ENCODE data around the gene FBXL5.

FBXL5 gene

DNA sequence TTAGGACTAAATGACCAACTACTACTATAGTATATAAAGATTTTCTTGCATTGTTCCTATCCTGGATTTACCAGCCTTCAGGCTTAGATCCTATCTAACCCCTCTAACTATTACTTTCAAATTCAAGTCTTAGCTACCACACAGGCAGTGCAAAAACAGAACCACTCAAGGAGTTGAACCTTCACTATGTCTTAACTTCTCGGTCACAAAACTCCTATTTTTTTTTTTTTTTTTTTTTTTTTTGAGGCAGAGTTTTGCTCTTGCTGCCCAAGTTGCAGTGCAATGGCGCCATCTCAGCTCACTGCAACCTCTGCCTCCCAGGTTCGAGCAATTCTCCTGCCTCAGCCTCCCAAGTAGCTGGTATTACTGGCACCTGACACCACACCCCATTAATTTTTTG, 20.2 kb upstream of the FBXL5 start:
- FAIRE-seq = no peak

DNA sequence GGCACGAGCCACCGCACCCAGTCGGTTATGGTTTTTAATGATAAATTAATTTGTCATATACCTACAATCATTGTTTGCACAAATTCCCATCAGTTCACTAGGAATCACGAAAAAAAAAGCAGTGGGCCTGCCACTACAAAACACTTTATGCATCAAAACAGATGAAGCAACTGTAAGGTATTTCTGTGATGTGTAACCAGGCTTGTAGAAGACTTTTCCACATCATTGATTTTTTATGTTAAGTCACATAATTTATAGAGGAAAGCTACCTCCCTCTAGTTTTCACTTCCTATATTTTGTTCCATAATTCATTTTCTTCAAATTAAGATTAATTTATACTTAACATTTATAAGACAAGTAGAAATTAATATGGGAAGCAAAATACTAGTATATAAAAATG, 19.8 kb upstream of the FBXL5 start:
- FAIRE-seq = no peak

- no peak for FAIRE-seq
These were observed 18.9 kb upstream of the FBXL5 start for GRCh38 chr4:15674046-15674445.

GRCh38 chr4:15673337-15673736, 18.2 kb upstream of the FBXL5 start:
- no peak for FAIRE-seq

- no peak for FAIRE-seq
These were observed 16.9 kb upstream of the FBXL5 start for GRCh38 chr4:15672101-15672500.

DNA sequence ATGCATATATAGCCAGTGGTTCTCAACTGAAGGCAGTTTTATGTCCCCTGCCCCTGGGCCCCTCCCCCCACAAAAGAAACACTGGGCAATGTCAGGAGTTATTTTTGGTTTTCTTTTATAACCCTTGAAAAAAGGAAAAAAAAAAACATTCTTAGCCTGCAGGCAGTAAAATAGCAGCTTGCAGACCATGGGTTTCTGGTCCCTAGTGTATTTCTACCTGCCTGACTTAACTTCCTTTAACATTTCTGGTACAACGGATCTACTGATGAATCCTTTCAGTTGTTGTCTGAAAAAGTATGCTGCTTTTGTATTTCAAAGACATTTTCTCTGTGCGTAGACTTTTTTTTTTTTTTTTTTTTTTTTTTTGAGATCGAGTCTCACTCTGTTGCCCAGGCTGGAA, 15.4 kb upstream of the FBXL5 start:
- no peak for FAIRE-seq

GRCh38 chr4:15668566-15669435, 13.6 kb upstream of the FBXL5 start:
- peak; percentile 25 for FAIRE-seq

GRCh38 chr4:15667006-15667405, 11.8 kb upstream of the FBXL5 start:
- no peak for FAIRE-seq

DNA sequence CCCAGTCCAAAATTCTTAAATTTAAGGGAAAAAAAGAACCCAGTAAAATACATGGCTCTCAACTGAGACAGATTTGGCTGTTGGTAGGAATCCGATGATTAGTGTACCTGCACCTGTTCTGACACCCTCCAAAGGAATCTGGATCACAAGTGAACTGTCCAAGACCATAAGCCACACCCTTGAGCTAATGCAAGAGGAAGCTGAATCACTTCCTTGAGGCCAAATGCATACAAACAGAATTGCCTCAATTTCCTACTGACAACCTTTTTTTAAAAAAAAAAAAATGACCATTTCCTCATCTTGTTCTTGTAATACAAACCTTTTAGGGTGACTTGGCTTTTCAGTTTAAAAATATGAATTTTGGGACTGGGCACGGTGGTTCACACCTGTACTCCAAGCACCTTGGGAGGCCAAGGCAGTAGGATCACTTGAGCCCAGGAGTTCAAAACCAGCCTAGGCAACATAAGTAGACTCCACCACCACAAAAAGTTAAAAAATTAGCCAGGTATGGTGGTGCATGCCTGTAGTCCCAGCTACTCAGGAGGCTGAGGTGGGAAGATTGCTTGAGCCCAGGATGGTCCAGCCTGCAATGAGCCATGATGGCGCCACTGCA, 10.7 kb upstream of the FBXL5 start:
- FAIRE-seq = no peak

DNA sequence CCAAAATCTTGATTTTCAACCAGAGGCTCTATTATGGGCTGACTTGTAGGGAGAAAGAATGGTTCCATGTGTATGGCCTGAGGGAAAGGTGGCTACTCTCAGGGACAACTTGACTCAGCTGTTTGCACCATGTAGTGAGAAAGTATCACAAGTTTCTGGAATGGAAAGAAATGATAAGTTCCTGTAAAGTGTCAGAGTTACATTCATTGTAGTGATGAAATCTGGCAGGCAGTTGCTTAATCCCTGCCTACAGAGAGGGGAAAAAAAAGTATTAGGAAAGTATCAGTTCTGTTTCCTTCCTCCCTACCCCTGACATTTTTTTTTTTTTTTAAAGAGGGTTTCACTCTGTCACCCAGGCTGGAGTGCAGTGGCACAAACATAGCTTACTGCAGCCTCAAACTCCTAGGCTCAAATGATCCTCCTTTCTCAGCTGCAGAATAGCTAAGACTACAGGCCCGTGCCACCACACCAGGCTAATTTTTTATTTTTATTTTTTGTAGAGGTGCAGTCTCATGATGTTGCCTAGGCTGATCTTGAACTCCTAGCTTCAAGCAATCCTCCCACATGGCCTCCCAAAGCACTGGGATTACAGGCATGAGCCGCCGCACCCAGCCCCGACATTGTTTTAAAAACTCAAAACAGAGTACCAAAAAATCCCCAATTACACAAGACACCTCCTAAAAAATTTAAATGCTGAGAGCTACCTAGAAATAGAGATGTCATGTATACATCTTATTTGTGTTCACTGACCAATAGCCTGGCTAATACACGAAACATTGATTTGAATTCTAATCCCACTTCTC, 4.8 kb upstream of the FBXL5 start:
- FAIRE-seq = no peak

GRCh38 chr4:15658781-15659180, 3.6 kb upstream of the FBXL5 start:
- no peak for FAIRE-seq

- FAIRE-seq = no peak
These were observed 3.1 kb upstream of the FBXL5 start for GRCh38 chr4:15658136-15658770.

DNA sequence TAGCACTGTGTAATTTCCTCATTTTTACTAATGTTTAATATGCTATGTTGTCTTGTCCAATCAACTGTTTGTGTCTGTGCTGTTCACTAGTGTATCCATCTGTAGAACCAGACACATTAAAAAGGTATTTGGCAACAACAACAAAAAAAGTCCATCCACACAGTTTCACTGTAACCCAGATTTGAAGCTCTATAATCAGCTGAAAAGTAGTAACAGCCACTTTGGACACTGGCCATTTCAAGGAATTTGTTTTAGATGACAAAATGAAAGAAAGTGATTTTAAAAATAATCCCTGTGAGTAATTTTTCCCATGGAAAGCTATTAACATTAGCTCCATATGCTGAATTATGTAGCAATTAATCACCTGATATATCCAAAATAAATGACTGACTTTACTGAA, 2.2 kb upstream of the FBXL5 start:
- no peak for FAIRE-seq

- FAIRE-seq = no peak
These were observed 897 bp upstream of the FBXL5 start for GRCh38 chr4:15656038-15656470.

DNA sequence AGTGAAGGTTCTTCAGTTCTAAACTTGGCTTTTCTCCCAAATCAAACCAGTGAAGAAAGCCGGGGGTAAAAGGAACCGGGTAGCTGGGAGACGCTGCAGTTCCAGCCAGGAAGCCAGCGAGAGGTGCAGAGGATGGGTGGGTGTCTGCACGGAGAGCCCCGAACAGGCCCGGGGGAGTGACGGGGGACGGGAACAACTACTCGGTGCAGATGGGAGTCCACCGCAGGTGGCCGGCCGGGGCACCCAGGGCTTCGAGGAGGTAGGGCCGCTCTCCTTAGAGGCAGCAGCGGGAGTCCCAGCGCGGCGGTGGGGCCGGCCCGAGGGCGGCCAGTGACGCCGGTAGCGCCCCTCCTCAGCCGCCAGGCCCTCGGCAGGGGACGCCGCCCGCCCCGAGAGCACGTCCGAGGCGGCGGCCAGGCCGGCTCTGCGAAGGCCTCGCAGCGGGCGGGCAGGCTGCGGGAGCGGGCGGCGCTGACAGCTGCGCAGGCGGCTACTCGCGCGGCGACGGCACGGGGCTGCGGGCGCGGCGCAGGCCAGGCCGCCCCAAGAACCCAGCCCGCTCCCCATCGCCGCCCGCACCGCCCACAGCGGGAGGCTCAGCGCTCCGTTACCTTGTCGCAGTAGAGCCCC, 449 bp downstream of the FBXL5 start:
- no peak for FAIRE-seq

- FAIRE-seq = no peak
These were observed 1.1 kb downstream of the FBXL5 start for GRCh38 chr4:15653864-15654592.

DNA sequence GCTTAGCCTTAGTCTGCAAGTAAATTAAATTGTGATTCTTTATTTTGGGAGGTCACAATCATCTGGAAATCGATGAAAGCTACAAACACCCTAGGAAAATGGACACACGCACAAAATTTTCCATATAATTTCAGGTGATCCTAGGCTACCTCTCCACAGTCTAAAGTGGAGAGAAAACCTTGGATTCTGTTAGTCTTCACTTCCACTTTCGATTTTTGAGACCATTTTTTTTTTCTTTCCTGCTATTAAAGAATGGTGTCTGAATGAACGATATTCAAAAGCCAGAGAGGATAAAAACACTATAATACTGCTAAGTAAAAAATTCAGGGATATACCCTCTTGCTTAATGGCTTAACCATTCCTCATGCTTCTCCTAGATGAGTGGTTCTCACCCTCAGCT, 1.7 kb downstream of the FBXL5 start:
- no peak for FAIRE-seq

DNA sequence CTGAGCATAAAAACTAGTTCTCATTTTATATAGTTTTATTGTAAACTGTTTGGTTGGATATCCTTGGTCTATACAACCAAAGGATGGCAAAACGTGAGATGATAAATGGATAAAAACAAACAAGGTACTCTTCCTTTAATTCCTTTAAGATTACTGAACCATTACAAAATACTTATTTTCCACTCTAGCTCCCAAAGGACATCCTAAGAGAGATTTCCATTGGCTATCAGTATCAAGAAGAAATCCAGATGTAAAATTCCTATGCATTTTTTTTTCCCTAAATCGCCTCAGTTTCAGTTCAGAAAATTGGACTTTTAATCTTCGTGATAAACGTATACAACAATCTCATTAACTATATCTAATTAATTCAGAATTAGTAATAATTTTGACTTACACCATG, 2.3 kb downstream of the FBXL5 start:
- FAIRE-seq = no peak

DNA sequence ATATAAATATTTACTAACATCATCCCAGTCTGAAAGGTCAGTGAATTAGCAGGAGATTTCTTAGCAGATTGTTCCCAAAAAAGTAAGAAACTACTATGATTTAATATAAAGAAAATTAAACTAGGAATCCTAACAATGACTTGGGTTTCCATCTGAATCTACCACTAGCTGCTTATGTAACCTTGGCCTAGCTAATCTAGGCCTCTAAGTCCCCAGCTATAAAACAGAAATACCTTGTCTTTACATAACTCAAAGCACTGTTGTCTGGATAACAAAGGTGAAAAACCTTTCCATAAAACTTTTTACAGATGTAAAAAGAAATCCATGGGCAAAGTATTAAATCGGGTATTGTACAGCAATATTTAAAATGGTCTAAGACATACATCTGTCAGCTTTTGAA, 3.0 kb downstream of the FBXL5 start:
- FAIRE-seq = no peak

DNA sequence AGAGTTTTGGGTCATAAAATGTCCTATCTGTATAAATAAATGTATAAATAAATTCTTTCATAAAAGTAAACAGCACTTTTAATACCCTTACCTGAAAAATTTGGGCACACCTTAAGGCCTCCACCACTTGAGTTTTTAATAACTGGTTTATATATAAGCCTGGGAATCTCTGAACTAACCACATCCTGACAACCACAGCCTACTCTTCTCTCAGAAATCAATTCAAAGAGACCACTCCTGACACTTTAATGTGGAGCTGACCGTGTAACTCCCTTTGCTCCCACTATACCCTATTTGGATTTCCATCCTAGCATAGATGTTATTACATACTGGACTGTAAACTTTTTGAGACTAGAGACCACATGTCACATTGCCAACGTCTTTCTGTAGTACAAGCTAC, 3.5 kb downstream of the FBXL5 start:
- no peak for FAIRE-seq

DNA sequence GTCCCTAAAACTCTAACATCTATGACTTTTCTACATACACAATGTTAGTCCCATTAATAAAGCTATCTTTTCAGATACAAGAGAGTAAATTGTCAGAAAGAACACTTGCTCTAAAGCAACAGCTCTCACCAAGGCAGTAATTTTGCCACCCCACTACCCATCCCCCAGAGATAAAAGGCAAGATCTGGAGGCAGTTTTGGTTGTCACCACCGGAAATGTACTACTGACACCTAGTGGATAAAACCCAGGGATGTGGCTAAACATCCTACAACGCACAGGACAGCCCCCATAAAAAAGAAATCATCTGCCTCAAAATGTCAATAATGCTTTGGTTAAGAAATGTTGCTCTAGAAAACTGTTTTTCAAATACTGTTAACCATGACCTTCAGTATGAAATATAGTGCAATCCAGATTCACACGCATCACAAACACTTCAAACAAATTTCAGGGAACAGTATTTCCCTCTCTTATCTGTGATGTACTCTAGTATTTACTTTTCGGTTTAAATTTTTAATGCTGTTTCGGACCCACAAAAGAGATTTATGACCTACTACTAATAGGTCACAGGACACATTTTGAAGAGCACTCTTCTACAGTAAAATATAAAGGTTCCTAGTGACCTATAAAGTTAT, 5.1 kb downstream of the FBXL5 start:
- peak; percentile 32 for FAIRE-seq

GRCh38 chr4:15648600-15648999, 6.6 kb downstream of the FBXL5 start:
- no peak for FAIRE-seq
